ENCODE results near the gene RPS19.

GRCh38 chr19:41906271-41906670 lies 46.2 kb downstream of the RPS19 start:
- no peak for TF ChIP-seq CTCF (IDR thresholded peaks at IDR 0.05)
- TF ChIP-seq POLR2A (IDR thresholded peaks at IDR 0.05) = no peak
- no peak for TF ChIP-seq POLR2AphosphoS5 (IDR thresholded peaks at IDR 0.05)

Data from suprapubic skin (tissue), 4 donors.